Activated CD4-positive, CD25-positive, alpha-beta regulatory T cell (primary cell): ENCODE measurements around the gene CDC37L1.
"Not testable (repeated sequence)": the region's sequence is repeated elsewhere in the genome, so short reads cannot be mapped to it uniquely, and the experiment has no call there.

Experiments used
- DNase-seq, 4 experiments: peaks; one replicate each; lab custom pipeline; 2025; lab: John Stamatoyannopoulos, UW

The CDC37L1 gene

DNA sequence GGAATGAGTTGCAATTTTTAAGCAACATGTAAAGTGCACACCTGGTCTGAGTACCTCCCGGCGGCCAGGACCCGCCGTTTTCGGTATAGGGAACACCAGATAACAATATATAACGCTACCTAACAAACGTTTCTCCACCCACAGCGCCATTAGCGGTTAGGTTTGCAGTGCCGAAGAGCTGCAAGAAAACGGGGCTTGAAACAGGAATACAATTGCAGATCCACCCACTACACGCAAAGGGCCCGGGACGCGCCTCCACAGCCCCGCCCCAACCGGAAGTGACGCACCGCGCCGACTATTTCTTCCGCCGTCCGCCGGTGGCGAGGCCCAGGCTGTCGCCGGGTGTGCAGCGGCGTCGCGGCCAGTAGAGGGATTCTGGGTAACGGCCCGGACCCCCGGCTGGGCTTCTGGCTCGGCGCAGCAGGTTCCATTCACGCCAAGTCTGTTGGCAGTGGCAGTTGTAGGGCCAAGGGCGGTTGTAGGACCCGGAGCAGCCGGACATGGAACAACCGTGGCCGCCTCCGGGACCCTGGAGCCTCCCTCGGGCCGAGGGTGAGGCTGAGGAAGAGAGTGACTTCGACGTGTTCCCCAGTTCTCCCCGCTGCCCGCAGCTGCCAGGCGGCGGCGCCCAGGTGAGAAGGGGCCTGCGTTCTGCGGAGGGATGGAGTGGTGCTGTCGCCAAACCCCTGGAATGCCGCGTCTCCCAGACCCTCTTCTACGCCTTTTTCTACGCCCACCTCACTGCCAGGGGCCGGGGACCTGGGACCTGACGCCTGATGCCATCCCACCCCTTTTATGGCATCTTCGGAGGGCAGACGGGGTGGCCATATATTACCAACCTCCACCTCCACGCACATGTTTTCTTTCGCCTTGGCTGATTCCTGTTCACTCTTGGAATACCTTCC, at the start of gene CDC37L1:
TSS of gene CDC37L1 (plus strand) at position 302 of the 905 bp plus-strand sequence. CDS start at position 501, 199 bp downstream.
- DNase-seq = peak; percentile 96 to 99 (median 98)

DNA sequence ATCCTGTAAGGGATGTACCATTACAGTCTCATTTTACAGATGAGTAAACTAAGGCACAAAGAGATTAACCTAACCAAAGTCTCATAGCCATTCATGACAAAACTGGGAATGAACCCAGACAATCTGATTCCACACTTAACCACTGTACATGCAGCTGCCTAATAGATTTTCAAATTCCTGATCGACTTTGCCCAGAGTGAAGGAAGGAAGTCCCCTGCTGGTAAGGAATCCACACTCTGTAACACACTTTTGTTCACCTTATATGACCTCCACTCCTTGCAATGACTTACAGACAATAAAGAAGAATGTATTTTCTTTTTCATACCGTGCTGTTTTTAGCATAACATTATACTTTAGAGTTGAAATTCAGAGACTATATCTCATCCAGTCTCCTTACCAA, 48.5 kb upstream of the CDC37L1 start:
- no peak for DNase-seq

DNA sequence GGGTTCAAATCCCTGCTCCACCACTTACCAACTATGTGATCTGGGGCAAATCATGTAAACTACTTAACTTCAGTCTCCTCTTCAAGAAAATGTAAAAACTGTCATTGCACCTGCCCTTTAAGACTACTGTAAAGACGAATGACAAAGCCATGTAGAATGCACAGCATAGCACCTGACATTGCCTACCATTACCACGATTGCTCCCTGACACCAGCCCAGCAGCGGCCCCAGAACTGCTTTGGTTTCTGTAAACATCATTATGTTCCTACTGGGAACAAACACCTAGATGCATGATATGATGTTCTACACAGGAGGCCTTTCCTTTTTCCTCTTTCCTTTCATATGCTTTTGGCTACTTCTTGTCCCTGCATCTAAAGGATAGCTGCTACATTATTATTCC, 40.4 kb upstream of the CDC37L1 start:
- DNase-seq = no peak

DNA sequence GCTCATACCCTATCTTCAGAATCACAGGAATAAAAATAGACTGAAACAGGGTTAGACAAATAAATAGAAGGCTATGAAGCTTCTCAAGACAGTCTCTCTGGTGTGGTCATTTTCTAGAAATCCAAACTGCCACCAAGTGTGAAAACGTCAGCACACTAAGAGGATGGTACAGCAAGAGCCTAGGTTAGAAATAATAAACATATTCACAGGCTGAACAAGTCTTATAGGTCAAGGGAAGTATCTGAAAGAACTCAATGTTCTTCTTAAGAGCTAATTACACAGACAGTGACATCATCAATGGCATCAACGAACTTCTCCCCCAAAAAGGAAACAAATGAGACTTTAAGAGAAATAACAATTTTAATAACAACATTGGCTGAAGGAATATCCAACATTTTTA, 39.9 kb upstream of the CDC37L1 start:
- DNase-seq = no peak

DNA sequence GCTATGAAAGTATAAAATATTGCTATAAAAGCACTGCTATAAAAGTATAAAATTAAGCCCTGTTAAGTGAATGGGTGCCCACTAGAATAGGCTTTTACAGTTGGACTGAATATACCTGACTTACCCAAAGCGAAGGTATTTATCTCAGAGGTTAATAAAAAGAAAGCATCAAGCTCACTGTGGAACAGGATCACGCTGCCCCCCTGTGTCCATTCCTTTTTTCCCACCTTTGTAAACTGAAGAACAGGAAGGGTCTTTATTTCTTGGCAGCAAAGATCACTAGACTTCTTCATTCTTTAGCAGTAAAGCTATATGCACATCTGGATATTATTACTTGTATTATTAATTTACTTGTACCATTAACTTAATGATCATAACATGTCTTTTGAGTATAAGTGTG, 39.3 kb upstream of the CDC37L1 start:
- peak in 2 of 4 experiments; percentile 2 to 26 for DNase-seq

DNA sequence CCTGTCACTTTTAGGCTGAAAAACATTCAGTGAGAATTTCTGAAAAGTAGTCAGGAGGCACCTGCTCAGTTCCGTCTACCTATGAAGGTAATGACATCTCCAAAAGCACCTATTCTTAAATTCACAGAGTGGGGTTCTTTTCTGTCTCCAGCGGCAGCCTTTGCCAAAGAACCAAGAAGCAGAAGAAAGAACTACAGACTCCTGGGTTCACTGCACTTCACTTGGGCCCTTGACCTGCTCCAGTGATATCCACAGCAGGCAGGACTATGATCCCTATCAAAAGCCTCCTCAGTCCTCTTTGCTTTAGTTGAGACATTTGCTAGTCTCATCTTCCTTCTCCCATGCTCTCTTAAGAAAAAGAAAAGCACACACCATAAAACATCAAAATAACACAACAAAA, 37.0 kb upstream of the CDC37L1 start:
- no peak for DNase-seq

DNA sequence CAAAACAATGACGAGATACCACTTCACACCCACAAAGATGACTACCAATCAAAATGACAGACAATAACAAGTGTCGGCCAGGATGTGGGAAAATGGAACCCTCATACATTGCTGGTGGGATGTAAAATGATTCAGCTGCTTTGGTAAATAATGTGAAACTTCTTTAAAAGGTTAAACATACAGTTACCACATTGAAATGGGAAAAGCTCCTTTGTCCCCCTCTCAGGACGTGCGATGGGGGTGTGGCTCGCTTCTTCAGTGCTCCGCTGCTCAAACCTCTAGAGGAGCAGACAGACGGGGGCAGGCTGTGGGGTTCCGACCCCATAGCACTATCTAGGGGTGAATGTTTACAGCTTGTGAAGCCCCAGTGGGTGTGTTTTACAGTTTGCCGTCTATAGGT, 25.3 kb upstream of the CDC37L1 start:
- DNase-seq = no peak

DNA sequence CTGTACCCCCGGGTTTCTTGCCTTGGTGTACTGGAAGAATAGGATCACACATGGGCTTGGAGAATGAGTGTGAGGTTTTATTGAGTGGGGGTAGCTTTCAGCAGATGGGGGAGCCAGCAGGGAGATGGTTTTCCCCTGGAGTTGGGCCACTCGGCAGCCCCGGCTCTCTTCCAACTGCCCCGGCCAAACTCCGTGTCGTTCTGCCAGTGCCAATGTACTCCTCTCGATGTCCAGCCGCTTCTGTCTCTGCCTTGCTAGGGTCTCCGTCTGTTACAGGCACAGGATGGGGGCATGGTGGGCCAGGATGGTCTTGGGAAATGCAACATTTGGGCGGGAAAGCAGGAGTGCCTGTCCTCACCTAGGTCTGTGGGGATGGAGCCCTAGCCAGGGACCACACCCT, 24.8 kb upstream of the CDC37L1 start:
- DNase-seq = no peak

DNA sequence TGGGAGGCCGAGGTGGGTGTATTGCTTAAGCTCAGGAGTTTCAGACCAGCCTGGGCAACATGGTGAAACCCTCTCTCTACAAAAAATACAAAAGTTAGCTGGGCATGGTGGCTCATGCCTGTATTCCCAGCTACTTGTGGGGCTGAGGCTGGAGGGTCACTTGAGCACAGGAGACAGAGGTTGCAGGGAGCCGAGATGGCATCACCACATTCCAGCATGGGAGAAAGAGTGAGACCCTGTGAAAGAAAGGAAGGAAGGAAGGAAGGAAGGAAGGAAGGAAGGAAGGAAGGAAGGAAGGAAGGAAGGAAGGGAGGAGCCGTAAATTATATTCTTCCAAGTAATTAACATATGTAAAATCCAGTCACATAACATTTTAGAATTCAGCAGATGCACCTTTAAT, 23.2 kb upstream of the CDC37L1 start:
- not testable (repeated sequence) for DNase-seq

DNA sequence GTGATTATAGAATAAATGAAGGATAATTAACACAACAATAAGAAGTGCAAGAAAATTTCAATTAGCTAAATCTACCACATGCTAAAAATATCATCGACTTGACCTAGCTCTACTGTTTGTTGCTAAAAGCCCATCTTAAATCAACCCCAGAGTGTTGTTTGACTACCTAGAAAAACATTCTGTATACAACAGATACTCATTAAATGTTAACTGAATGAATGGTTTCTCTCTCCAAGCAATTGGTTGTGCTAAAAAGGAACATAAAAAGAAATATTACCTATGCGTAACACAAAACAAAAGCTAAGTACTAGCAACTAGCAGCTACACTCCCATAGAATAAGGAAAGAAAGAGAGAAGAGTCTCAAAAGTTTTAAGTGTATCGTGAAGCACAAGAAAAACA, 22.7 kb upstream of the CDC37L1 start:
- DNase-seq = no peak

DNA sequence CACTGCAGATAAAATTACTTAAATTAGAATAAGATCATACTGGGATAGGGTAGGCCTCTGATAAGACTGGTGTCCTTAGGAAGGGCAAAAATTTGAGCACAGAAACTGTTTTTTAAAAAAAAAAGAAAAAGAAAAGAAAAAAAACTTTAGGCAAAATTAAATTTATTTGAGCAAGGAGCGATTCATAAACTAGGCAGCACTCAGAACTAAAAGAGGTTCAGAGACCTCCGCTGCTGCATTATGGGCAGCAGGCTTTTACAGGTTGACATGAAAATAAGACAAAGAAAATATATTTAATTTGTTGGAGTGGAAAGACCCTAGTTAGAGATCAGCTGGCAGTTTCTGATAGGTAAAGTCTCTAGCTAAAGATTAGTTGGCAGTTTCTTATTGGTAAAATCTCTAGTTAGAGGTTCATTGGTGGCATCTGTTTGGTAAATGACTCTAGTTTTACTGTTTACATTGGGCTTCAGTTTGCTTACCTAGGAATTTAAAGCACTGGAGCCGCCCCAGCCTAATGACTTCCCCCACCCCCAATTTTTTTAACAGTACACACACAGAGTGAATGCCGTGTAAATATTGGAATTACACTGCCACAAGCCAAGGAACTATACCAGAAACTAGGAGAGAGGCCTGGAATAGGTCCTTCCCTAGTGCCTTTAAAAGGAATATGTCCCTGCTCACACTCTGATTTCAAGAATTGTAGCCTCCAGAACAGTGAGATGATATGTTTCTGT, 21.8 kb upstream of the CDC37L1 start:
- DNase-seq = no peak

DNA sequence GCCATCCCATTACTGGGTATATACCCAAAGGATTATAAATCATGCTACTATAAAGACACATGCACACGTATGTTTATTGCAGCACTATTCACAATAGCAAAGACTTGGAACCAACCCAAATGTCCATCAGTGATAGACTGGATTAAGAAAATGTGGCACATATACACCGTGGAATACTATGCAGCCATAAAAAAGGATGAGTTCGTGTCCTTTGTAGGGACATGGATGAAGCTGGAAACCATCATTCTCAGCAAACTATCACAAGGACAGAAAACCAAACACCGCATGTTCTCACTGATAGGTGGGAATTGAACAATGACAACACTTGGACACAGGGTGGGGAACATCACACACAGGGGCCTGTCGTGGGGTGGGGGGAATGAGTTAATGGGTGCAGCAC, 18.7 kb upstream of the CDC37L1 start:
- DNase-seq = not testable (repeated sequence)

DNA sequence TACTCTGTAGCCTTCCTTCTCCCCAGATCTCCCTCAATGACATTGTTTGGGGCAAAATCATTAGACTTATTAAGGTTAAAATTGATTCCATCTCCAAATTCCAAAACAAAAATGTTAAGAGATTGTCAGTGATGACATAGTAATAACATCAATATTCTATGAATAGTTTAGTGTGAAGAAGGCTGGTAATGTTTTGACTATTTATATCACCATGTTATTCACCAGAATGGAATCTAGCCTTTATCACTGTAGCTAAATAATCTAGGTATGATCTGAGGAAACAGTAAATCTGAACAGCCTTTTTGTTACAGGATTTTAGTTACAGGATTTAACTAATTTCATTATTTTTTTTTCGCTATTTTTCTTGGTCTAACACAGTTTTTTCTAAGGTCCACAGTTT, 18.2 kb upstream of the CDC37L1 start:
- no peak for DNase-seq

DNA sequence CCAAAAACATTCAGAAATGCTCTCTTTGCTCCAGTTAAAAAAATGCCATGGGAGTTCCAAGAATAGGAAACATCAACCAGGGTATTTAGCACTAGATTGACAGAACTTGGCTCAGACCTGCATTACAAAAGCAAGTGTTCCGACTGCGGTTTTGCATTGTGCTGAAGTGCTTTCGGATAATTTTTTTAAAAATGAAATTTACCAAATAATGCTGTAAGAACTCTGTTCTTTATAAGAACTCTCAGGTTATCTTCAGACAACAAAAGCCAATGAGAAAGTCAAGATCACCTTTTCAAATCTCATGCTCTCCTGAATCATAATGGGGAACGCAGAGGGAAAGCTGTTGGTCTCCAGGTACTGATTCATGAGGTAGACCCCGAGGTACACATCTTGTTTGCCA, 17.8 kb upstream of the CDC37L1 start:
- DNase-seq = no peak

DNA sequence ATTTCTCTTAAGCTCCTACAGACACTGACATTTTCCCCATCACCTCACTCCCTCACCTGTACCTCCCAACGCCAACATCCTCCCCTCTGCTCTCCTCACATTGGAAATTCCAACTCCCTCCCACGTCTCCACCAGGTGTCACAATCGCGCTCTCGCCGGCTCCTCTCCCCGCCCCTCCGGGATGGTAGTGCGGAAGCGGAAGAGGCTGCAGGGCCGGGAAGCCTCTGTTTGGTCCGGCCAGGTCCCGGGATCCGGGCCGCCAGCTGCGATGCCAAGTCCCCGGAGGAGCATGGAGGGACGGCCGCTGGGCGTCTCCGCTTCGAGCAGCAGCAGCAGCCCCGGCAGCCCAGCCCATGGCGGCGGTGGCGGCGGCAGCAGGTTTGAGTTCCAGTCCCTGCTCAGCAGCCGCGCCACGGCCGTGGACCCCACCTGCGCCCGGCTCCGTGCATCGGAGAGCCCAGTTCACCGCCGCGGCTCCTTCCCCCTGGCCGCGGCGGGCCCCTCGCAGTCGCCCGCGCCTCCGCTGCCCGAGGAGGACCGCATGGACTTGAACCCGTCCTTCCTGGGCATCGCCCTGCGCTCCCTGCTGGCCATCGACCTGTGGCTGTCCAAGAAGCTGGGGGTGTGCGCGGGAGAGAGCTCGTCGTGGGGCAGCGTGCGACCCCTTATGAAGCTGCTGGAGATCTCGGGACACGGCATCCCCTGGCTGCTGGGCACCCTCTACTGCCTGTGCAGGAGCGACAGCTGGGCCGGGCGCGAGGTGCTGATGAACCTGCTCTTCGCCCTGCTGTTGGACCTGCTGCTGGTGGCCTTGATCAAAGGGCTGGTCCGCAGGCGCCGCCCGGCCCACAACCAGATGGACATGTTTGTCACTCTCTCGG, 17.0 kb upstream of the CDC37L1 start, which contains the start of gene PLPP6:
TSS of gene PLPP6 (plus strand) at position 187 of the 881 bp plus-strand sequence. CDS start at position 269, 82 bp downstream.
- peak; percentile 31 to 57 (median 40) for DNase-seq

DNA sequence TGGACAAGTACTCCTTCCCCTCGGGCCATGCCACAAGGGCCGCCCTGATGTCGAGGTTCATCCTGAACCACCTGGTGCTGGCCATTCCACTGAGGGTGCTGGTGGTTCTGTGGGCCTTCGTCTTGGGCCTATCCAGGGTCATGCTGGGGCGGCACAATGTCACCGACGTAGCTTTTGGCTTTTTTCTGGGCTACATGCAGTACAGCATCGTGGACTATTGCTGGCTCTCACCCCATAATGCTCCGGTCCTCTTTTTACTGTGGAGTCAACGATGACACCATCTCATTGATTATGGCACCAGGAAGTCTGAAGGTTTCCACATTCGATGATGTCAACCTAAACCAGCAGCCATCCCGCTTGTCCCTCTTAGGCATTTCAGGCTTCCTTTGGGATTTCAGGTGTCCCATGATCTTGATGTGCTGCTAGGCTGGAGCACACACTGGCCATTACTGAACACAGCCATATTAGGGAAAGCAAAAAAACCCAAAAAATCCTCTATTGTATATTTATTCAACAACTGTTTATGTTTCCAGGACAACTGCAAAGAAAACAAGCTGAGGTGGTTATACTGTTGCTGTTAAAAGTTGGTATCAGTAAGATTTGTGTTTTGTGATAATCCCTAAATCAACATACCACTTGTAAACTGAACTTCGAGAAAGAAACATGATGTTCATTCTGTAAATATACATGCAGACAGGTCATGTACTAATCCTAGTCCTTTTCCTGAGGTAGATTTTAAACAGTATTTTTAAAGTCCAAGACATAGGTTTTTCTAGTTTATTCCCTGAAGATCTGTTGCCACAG, 16.2 kb upstream of the CDC37L1 start:
- no peak for DNase-seq

DNA sequence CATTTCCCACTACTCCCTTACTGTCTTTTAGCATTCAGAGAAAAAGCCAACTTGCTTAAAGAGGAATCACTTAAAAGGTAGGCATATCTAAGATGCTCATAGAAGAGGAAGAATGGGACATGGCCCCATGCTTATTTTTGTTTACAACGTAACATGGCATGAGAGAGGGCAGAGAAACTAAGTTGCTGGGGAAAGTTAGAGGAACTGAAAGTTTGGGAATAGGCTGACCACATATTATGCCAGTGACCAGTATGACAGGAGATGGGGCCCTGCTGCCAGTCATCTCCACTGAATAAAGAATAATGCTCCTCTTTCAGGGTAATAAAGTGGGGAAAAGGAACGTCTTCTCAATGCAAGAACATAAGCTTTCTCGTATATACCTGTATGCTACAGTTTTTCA, 15.4 kb upstream of the CDC37L1 start:
- no peak for DNase-seq

DNA sequence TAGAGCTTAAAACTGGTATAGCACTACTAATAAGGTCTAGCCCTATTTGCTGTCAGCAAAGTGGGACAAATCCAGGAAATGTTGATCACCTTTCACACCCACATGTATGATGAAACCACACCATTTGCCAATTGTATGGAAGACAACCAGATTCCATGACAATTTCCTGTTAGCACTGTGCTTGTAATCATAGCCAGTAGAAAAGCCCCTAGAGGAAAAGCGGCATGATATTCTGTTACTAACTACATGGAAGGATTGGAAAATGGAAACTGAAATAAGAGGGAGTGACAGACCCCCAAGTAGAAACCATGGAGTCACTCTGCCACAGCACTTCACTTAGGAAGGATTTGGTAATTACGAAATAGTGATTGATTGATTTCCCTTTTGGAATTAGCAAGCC, 14.0 kb upstream of the CDC37L1 start:
- DNase-seq = no peak

DNA sequence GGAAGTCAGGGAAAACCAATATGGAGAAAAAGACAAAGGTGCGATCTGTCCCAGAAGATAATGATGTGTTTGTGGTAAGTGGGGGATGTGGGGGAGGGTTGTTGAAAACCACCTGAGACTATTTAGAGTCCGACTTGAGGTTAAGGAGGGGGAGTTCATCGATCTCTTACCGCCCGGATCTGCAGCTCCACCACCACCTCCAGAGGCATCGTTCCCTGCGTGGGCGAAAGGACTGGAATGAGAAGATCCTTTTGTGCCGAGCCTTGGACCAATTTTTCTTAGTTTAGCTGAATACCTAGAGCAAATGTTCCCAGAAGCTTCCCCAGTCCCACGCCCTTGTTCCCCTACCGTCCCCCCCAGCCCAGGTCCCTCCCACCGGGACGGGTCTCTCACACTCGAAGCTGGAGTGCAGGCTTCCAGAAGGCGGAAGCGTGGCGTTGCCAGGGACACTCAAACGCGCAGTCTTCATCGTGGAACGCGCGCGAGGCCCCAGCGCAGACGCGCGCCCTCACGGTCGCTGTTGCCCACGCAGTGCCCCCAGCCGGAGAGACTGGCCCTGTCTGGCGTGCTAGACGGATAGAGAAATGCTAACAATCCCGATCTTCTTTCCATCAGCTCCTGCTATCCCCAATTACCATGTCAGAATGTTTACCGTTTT, 13.2 kb upstream of the CDC37L1 start, which contains the start of gene SPATA6L:
TSS of gene SPATA6L (minus strand) at position 439 of the 658 bp plus-strand sequence. CDS start at position 209, 230 bp downstream.
- DNase-seq = peak in 3 of 4 experiments; percentile 2 to 8 (median 7)

DNA sequence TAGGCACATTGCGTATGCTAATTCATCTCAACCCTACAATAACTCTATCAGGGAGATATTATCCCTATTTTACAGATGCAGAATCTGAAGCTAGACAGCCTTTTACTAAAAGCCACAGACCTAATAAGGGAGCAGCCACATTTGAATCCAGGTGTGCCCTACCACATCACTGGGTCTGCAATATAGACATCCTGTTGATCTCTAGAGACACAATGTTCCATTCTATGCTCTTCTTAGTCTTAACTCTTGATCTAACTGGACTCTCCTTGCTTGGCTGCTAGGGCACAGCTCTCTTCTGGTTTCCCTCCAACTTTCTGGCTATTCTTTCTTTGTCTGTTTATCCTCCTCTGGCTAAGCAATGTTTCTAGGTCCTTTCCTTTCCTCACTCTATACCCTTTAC, 11.7 kb upstream of the CDC37L1 start:
- DNase-seq = no peak
